Stimulated activated CD4-positive, alpha-beta T cell treated with anti-CD3 and anti-CD28 coated beads, Interleukin-15, amount 100 ng/mL, for 1 hour (primary cell): ENCODE data around the gene TIMM50.
"Not testable (repeated sequence)": the region's sequence is repeated elsewhere in the genome, so short reads cannot be mapped to it uniquely, and the experiment has no call there.

Experiments
- DNase-seq, 2 donors: peaks; one replicate each; pipeline ENCODE4 v3.0.0-alpha.2; 2020; ENCODE audit warnings: low read depth in 1 of 2, low spot score in 1 of 2

Gene TIMM50

GRCh38 chr19:39469036-39469435 is 11.6 kb upstream of the TIMM50 start:
- no peak for DNase-seq

GRCh38 chr19:39469567-39469966 is 11.1 kb upstream of the TIMM50 start:
- DNase-seq, result no peak

- DNase-seq, result no peak
Measured at GRCh38 chr19:39470724-39471339, 9.8 kb upstream of the TIMM50 start.

GRCh38 chr19:39471756-39472536 is 8.7 kb upstream of the TIMM50 start:
- no peak for DNase-seq

- DNase-seq, result no peak
Measured at GRCh38 chr19:39472746-39473442, 7.7 kb upstream of the TIMM50 start.

GRCh38 chr19:39473443-39473960 is 7.1 kb upstream of the TIMM50 start:
- DNase-seq, result no peak

- peak; percentile 56 to 68 for DNase-seq
Measured at GRCh38 chr19:39474139-39474620, 6.5 kb upstream of the TIMM50 start.

GRCh38 chr19:39475748-39476147 is 4.9 kb upstream of the TIMM50 start:
- DNase-seq, result no peak

- not testable (repeated sequence) for DNase-seq
Measured at GRCh38 chr19:39479319-39479801, 1.3 kb upstream of the TIMM50 start.

GRCh38 chr19:39479916-39480315 is 722 bp upstream of the TIMM50 start:
- DNase-seq, result no peak

GRCh38 chr19:39481229-39481545 is 549 bp downstream of the TIMM50 start:
- no peak for DNase-seq

- no peak for DNase-seq
Measured at GRCh38 chr19:39481676-39482075, 1.0 kb downstream of the TIMM50 start.

- no peak for DNase-seq
Measured at GRCh38 chr19:39483141-39483540, 2.5 kb downstream of the TIMM50 start.

- no peak for DNase-seq
Measured at GRCh38 chr19:39489756-39490155, 9.1 kb downstream of the TIMM50 start.

GRCh38 chr19:39492225-39492624 is 11.6 kb downstream of the TIMM50 start:
- DNase-seq, result no peak

- DNase-seq, result no peak
Measured at GRCh38 chr19:39492788-39493187, 12.2 kb downstream of the TIMM50 start.

GRCh38 chr19:39494661-39495060 is 14.0 kb downstream of the TIMM50 start:
- DNase-seq, result no peak

- DNase-seq, result no peak
Measured at GRCh38 chr19:39496063-39496462, 15.4 kb downstream of the TIMM50 start.

GRCh38 chr19:39497701-39497995 is 17.0 kb downstream of the TIMM50 start:
- DNase-seq, result no peak

GRCh38 chr19:39497996-39498797 is 17.6 kb downstream of the TIMM50 start:
- no peak for DNase-seq
